ENCODE data around the gene MAP2K3. TPM values are rescaled to one million over a fixed set of nuclear protein-coding genes. Genes with fewer than 3 reads are reported as not detected.

The MAP2K3 gene
- total RNA-seq, 2 donors from 2014 or later: 101 to 130 TPM

GRCh38 chr17:21275579-21276263, 8.8 kb upstream of the MAP2K3 start:
- Mint-ChIP-seq H3K27ac (peak overlapping the region in 1 of 2 donors; percentile 18), H3K36me3 (no peaks in the 10 kb centered on the region), H3K9me3 (no peaks in the 10 kb centered on the region)
- peak; percentile 94 to 98 for DNase-seq (ENCODE audit: low spot score in 2 of 2)
- ATAC-seq: peak; percentile 90 to 92

GRCh38 chr17:21276264-21276588, 8.3 kb upstream of the MAP2K3 start:
- DNase-seq (ENCODE audit: low spot score in 2 of 2) (no peak), ATAC-seq (no peak)
- no peaks in the 10 kb centered on the region for H3K36me3 Mint-ChIP-seq
- H3K27ac Mint-ChIP-seq: peak overlapping the region in 1 of 2 donors; percentile 18
- no peaks in the 10 kb centered on the region for H3K9me3 Mint-ChIP-seq

- ATAC-seq (no peak), DNase-seq (ENCODE audit: low spot score in 2 of 2) (no peak)
- Mint-ChIP-seq H3K9me3 (no peaks in the 10 kb centered on the region), H3K36me3 (no peaks in the 10 kb centered on the region), H3K27ac (no peak overlapping the region)
Observed at GRCh38 chr17:21277332-21277731, 7.2 kb upstream of the MAP2K3 start.

GRCh38 chr17:21278450-21279197, 5.9 kb upstream of the MAP2K3 start:
- peak in 1 of 2 donors; percentile 38 for DNase-seq (ENCODE audit: low spot score in 2 of 2)
- no peaks in the 10 kb centered on the region for H3K36me3 Mint-ChIP-seq
- H3K27ac Mint-ChIP-seq: peak overlapping the region in 1 of 2 donors; percentile 36
- ATAC-seq: peak; percentile 8 to 21
- H3K9me3 Mint-ChIP-seq: no peaks in the 10 kb centered on the region

- Mint-ChIP-seq H3K9me3 (no peaks in the 10 kb centered on the region), H3K36me3 (no peaks in the 10 kb centered on the region), H3K27ac (peak overlapping the region in 1 of 2 donors; percentile 44)
- no peak for ATAC-seq
- no peak for DNase-seq (ENCODE audit: low spot score in 2 of 2)
Observed at GRCh38 chr17:21279198-21279535, 5.3 kb upstream of the MAP2K3 start.

GRCh38 chr17:21279582-21279981, 4.9 kb upstream of the MAP2K3 start:
- no peak for DNase-seq (ENCODE audit: low spot score in 2 of 2)
- H3K9me3 Mint-ChIP-seq: no peaks in the 10 kb centered on the region
- H3K27ac Mint-ChIP-seq: peak overlapping the region in 1 of 2 donors; percentile 26
- no peak for ATAC-seq
- H3K36me3 Mint-ChIP-seq: no peaks in the 10 kb centered on the region

GRCh38 chr17:21280081-21280518, 4.4 kb upstream of the MAP2K3 start:
- peak; percentile 87 to 97 for DNase-seq (ENCODE audit: low spot score in 2 of 2)
- H3K9me3 Mint-ChIP-seq: no peaks in the 10 kb centered on the region
- peak; percentile 37 to 50 for ATAC-seq
- peaks cover 1% of the 10 kb centered on the region in 2 donors for H3K36me3 Mint-ChIP-seq
- peak overlapping the region in 1 of 2 donors; percentile 26 for H3K27ac Mint-ChIP-seq

GRCh38 chr17:21282231-21282630, 2.3 kb upstream of the MAP2K3 start:
- H3K36me3 Mint-ChIP-seq: peaks cover 18 to 21% of the 10 kb centered on the region in 2 donors
- H3K9me3 Mint-ChIP-seq: no peaks in the 10 kb centered on the region
- ATAC-seq (no peak), DNase-seq (ENCODE audit: low spot score in 2 of 2) (no peak)
- peak overlapping the region in 1 of 2 donors; percentile 43 for H3K27ac Mint-ChIP-seq

- Mint-ChIP-seq H3K36me3 (peaks cover 18 to 21% of the 10 kb centered on the region in 2 donors), H3K27ac (peak overlapping the region in 1 of 2 donors; percentile 43), H3K9me3 (no peaks in the 10 kb centered on the region)
- DNase-seq (ENCODE audit: low spot score in 2 of 2) (no peak), ATAC-seq (no peak)
Observed at GRCh38 chr17:21282850-21283249, 1.7 kb upstream of the MAP2K3 start.

GRCh38 chr17:21283482-21284318, 811 bp upstream of the MAP2K3 start:
- peak overlapping the region in 1 of 2 donors; percentile 90 for H3K27ac Mint-ChIP-seq
- no peak for DNase-seq (ENCODE audit: low spot score in 2 of 2)

GRCh38 chr17:21285164-21286065, 904 bp downstream of the MAP2K3 start:
- ATAC-seq (no peak), DNase-seq (ENCODE audit: low spot score in 2 of 2) (peak in 1 of 2 donors; percentile 70)
- Mint-ChIP-seq H3K9me3 (no peaks in the 10 kb centered on the region), H3K27ac (peak overlapping the region; percentile 90 to 97), H3K36me3 (peaks cover 18 to 21% of the 10 kb centered on the region in 2 donors)

More at GRCh38 chr17:21283482-21284318, 811 bp upstream of the MAP2K3 start:
- peaks cover 18 to 21% of the 10 kb centered on the region in 2 donors for H3K36me3 Mint-ChIP-seq
- peak; percentile 1 to 10 for ATAC-seq
- no peaks in the 10 kb centered on the region for H3K9me3 Mint-ChIP-seq

GRCh38 chr17:21286066-21286770, 1.7 kb downstream of the MAP2K3 start:
- DNase-seq (ENCODE audit: low spot score in 2 of 2): no peak
- ATAC-seq: no peak
- Mint-ChIP-seq H3K36me3 (peaks cover 18 to 21% of the 10 kb centered on the region in 2 donors), H3K9me3 (no peaks in the 10 kb centered on the region), H3K27ac (peak overlapping the region; percentile 90 to 97)

GRCh38 chr17:21286909-21287702, 2.6 kb downstream of the MAP2K3 start:
- H3K9me3 Mint-ChIP-seq: no peaks in the 10 kb centered on the region
- H3K36me3 Mint-ChIP-seq: peaks cover 21 to 28% of the 10 kb centered on the region in 2 donors
- DNase-seq (ENCODE audit: low spot score in 2 of 2) (peak in 1 of 2 donors; percentile 71), ATAC-seq (peak in 1 of 2 donors; percentile 13)
- peak overlapping the region; percentile 90 to 97 for H3K27ac Mint-ChIP-seq

GRCh38 chr17:21287703-21288449, 3.4 kb downstream of the MAP2K3 start:
- Mint-ChIP-seq H3K9me3 (no peaks in the 10 kb centered on the region), H3K36me3 (peaks cover 25 to 36% of the 10 kb centered on the region in 2 donors), H3K27ac (peak overlapping the region; percentile 90 to 97)
- DNase-seq (ENCODE audit: low spot score in 2 of 2): peak; percentile 88 to 99
- ATAC-seq: peak; percentile 71 to 74

All from activated naive CD4-positive, alpha-beta T cell treated with anti-CD3 and anti-CD28 coated beads, Interleukin-2, amount 50 U/mL, for 72 hours (primary cell).